Measurements from ENCODE around the gene NKAIN2. TPM values are rescaled to one million over a fixed set of nuclear protein-coding genes. Genes with fewer than 3 reads are reported as not detected.

Gene NKAIN2
- total RNA-seq, 1 donor: under 0.01 TPM

DNA sequence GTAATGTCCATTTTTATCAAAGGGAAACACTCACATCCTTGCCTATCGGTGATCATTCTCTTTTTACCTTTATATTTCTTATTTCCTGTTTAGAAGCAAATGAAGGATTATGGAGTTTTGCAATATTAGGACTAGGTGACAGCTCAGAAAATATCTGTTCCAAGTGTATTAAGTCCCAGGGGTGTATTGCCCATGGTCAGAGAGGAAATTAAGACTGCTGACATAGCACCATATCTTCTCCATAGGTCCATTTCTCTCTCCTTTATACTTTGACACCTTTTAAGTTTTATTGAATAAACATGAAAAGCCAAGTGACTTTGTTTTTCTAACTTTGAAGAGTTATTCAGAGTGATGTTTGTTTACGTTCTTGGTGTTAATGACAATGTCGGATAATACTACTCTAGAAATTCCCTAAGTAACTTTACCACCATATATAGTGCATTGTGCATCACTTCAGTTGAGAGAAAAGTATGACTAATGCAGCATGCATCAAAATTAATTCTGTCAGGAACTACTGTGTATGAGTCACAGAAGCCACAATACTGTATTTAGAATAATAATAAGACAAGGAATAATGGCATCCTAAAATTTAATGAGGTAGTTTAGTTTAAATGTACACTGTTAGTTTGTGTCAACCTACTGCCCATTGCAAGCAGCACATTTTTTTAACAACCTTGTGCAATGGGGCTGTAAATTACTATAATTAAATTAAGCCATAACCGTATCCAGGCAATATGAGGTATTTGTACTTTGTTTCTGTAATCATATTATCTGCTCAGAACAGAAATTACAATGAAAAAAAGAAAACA lies 684.2 kb downstream of the NKAIN2 start:
- TF ChIP-seq CTCF (IDR thresholded peaks at IDR 0.05; ENCODE audit: insufficient read depth, low read length): no peak
- no peak for DNase-seq (ENCODE audit: low read depth)
- no peak overlapping the region for H3K4me3 ChIP-seq (ENCODE audit: low read depth, low read length)

DNA sequence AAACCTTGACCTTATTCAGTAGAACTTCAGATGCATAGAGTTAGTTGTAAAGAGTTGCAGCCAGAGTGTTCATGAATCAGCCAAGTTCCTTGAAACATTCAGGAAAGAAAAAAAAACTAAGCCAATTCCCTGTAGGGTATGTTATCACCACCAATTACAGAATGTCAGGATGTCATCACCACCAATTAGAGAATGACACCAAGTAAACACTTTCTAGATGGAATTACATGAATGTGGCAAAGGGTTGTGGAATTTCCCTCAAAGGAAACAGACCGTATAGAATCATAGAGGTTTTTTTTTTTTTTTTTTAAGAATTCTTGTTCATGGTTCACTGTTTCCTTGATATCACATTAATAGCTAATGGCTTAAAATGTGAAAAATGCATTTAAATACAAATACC lies 686.5 kb downstream of the NKAIN2 start:
- no peak for DNase-seq (ENCODE audit: low read depth)
- H3K4me3 ChIP-seq (ENCODE audit: low read depth, low read length): no peak overlapping the region
- TF ChIP-seq CTCF (IDR thresholded peaks at IDR 0.05; ENCODE audit: insufficient read depth, low read length): no peak

DNA sequence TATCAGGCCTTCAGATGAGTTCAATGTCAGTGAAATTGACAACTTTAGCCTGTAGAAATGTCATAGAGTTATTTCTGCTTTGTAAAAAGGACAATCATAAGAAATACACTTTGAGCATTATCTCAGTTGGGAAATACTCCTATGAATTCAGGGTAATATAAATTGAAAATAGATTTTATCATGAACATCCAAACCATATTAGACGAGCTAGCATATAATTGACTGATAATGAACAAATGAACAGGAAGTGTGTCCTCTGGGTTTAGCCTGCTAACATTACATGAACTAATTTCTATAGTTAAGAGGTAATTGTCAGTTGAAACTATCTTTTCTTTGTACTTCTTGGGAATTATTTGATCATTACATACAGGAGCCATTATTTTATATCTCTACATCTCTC lies 689.6 kb downstream of the NKAIN2 start:
- no peak for DNase-seq (ENCODE audit: low read depth)
- H3K4me3 ChIP-seq (ENCODE audit: low read depth, low read length): no peak overlapping the region
- no peak for TF ChIP-seq CTCF (IDR thresholded peaks at IDR 0.05; ENCODE audit: insufficient read depth, low read length)

GRCh38 chr6:124494956-124495664 lies 691.4 kb downstream of the NKAIN2 start:
- TF ChIP-seq CTCF (IDR thresholded peaks at IDR 0.05; ENCODE audit: insufficient read depth, low read length): no peak
- no peak for DNase-seq (ENCODE audit: low read depth)
- H3K4me3 ChIP-seq (ENCODE audit: low read depth, low read length): no peak overlapping the region

GRCh38 chr6:124495665-124496190 lies 692.1 kb downstream of the NKAIN2 start:
- TF ChIP-seq CTCF (IDR thresholded peaks at IDR 0.05; ENCODE audit: insufficient read depth, low read length): no peak
- no peak for DNase-seq (ENCODE audit: low read depth)
- H3K4me3 ChIP-seq (ENCODE audit: low read depth, low read length): no peak overlapping the region

- no peak for TF ChIP-seq CTCF (IDR thresholded peaks at IDR 0.05; ENCODE audit: insufficient read depth, low read length)
- no peak overlapping the region for H3K4me3 ChIP-seq (ENCODE audit: low read depth, low read length)
- DNase-seq (ENCODE audit: low read depth): no peak
Observed at GRCh38 chr6:124496334-124496733, 692.7 kb downstream of the NKAIN2 start.

Data from fibroblast of the aortic adventitia (primary cell).